Erythroblast (primary cell): ENCODE data around the gene CHST6.

Experiments used
- DNase-seq, 2 experiments: peaks; one replicate each; lab custom pipeline; 2025; lab: John Stamatoyannopoulos, UW
- GATA1 ChIP-seq: IDR thresholded peaks from 2 replicates; pipeline ENCODE4 v1.6.1; 2011; ENCODE audit warnings: low read depth, mild to moderate bottlenecking, control low read depth, low read length, moderate library complexity
- POLR2A ChIP-seq: IDR thresholded peaks from 2 replicates; pipeline ENCODE4 v1.6.1; 2011; ENCODE audit warnings: mild to moderate bottlenecking, low read length

CHST6 gene

GRCh38 chr16:75491876-75492275 lies 3.4 kb downstream of the CHST6 start:
- DNase-seq: no peak
- no peak for TF ChIP-seq GATA1
- no peak for TF ChIP-seq POLR2A

DNA sequence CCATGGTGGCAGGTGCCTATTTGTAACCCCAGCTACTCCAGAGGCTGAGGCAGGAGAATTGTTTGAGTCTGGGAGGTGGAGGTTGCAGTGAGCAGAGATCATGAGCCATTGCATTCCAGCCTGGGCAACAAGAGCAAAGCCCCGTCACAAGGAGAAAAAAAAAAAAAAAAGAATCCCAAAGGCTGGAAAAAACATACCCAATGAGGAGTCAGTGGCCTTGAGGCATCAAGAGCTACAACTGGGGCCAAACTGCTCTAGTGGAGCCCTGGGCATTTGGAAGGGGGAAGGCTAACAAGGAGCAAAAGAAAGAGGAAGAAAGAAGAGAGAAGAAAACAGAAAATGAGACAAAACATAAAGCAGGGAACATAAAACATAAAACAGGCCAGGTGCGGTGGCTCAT lies 6.9 kb downstream of the CHST6 start:
- DNase-seq: no peak
- TF ChIP-seq POLR2A: no peak
- TF ChIP-seq GATA1: no peak

GRCh38 chr16:75486676-75487313 lies 8.4 kb downstream of the CHST6 start:
- TF ChIP-seq POLR2A (no peak), GATA1 (no peak)
- no peak for DNase-seq

DNA sequence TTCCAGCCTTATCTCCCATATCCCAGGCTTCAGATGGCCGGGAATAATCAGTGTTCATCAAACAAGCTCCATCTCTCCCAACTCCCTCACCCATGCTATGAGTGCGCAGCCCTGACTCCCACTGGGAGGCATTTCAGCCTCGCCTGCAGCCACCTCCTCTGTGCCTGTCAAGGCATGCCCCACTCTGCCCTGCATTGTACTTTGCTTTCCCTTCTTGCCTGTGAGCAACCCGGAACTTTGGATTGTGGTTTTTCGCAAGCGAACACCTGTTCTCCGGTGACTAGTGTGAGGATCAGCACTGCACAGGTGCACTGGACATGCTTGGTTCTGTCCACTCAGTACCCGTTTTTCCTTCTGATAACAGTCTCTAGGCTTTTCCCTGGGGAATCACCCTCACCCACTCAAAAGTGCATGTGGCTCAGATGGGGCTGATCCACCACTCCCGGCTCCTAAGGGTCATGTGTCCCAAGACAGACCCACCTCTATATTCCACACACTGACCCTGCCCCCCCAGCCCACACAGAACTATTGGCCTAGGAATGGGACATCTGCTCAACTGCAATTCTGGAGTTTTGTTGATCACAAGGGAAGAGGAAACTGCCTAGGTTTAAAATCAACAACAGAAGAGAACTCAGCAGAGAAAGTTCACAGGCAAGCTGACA lies 9.1 kb downstream of the CHST6 start:
- TF ChIP-seq GATA1 (no peak), POLR2A (no peak)
- no peak for DNase-seq

GRCh38 chr16:75485230-75486013 lies 9.8 kb downstream of the CHST6 start:
- TF ChIP-seq GATA1 (no peak), POLR2A (no peak)
- DNase-seq: no peak

- TF ChIP-seq POLR2A: no peak
- TF ChIP-seq GATA1: no peak
- DNase-seq: no peak
Measured at GRCh38 chr16:75483222-75483621, 12.0 kb downstream of the CHST6 start.

DNA sequence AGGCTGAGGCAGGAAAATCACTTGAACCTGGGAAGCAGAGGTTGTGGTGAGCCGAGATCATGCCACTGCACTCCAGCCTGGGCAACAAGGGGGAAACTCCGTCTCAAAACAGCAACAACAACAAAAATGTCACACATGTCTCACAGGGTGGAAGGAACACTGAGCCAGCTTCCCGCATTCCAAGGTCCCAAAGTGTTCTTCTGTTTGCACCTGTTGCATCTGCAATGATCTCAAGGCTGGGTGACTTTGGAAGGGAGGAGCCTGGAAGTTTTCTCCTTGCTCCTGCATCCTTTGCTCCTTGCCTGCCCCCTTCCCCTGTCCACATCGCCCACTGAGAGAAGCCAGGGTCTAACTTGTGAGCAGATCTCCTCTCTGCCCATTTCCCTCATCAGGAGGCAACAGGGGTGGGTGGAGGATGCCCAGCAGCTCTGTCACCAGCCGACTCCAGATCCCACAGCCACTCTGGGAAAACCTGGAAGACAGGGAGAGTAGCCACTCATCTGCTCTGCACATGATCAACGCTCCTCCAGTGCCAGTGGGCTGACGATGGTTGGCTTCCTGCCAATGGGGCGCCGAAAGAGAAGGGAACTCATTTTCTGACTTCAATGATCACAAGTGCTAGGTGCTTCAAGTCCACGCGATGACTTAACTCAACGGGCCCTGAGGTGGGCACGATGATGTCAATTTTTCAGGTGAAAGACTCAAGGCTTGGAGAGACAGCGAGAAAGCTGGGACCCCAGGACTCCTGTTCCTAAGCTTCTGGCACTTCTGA lies 12.6 kb downstream of the CHST6 start:
- TF ChIP-seq POLR2A (no peak), GATA1 (no peak)
- DNase-seq: no peak

DNA sequence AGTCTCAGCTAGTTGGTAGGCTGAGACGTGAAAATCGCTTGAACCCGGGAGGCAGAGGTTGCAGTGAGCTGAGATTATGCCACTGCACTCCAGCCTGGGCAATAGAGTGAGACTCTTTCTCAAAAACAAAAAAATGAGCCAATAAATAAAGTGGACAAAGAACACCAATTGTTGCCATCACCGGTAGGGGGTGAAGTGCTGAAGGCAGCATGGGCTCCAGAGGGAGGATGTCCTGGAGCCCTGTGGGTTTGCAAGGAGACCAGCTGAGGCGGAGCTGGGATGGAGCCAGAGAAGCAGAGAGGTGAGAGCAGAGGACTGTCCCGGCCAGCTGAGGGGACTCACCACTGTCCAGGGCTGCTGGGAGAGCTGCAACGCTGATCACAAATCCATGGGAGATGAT lies 13.8 kb downstream of the CHST6 start:
- DNase-seq: no peak
- TF ChIP-seq POLR2A (no peak), GATA1 (no peak)

DNA sequence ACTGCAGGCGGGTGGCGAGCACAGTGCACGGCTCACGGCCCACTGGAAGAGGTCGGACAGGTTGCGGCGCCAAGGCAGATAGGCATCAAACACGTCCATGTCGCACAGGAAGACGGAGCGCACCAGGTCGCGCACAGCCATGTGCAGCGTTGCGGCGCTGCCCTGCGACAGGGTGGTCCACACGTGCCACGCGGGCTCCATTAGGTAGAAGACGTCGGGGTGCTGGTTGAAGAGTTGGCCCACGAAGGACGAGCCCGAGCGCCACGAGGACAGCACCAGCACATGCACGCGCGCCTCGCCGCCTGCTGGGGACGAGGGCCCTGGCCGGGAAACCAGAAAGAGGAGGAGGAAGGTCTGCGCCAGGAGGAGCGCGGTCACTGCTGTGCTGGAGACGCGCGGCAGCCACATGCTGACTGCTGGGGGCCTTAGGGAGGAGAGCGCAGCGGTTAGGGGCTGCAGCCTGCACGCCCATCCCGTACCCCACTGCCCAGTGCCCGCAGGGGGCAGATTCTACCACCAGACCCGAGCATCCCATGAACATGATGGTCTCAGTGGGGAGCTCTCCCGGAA lies 15.7 kb downstream of the CHST6 start:
- DNase-seq: no peak
- TF ChIP-seq POLR2A (no peak), GATA1 (no peak)

DNA sequence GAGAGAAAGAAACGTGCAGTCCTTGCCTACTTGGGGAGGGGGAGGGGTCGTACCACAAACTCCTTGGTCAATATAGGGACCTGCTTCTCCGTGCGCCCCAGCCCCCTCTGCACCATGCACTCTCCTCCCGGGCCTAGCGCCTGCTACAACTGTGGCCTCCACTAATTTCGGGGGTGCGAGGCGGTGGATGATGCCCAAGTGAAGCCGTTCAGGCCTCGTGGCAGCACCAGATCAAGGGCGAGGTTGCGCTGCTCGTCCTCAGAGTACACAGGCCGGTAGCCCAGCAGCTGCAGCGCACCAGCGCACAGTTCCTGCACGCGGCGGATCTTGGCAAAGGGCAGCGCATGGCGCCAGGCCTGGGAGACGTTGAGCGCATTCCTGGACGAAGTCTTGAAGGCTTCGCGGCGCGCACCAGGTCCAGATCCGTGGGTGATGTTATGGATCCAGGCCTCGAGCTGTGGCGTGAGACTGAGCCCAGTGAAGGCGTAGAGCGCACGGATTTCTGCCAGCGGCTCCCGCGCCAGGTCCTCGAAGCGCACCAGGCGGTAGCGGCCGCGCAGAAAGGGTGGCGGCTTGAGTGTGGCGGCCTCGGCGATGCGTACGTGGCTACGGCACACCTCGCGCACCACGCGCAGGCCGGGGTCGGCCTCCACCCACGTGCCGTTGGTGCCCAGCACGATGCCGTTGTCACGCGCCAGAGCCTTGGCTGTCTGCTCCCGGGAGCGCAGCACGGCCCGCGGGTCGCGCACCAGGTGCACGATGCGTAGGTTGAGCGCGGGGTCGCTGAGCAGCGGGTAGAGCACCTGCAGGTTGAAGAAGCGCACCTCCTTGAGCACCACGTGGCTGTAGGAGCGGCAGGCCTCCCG lies 16.5 kb downstream of the CHST6 start:
- TF ChIP-seq POLR2A: no peak
- no peak for TF ChIP-seq GATA1
- DNase-seq: no peak

- no peak for DNase-seq
- TF ChIP-seq POLR2A: no peak
- TF ChIP-seq GATA1: no peak
Measured at GRCh38 chr16:75477680-75478473, 17.4 kb downstream of the CHST6 start.

- no peak for TF ChIP-seq GATA1
- no peak for TF ChIP-seq POLR2A
- DNase-seq: no peak
Measured at GRCh38 chr16:75476817-75477216, 18.4 kb downstream of the CHST6 start.
